PC-9 (cell line): Measurements from ENCODE around the gene CMTM4.
"Not testable (repeated sequence)": the region's sequence is repeated elsewhere in the genome, so short reads cannot be mapped to it uniquely, and the experiment has no call there.

ENCODE experiments used
- EZH2 ChIP-seq: fragments of 200-600 bp; sonication (generic); IDR thresholded peaks from 2 replicates; pipeline ENCODE4 v1.8.0; 2017; ENCODE audit warnings: antibody characterized with exemption, low read depth
- TF ChIP-seq, protein P1 (sequence below): fragments of 200-600 bp; sonication (generic); conservative IDR thresholded peaks from 2 replicates; pipeline ENCODE4 v1.6.1; 2017; ENCODE audit warnings: mixed run types, antibody characterized with exemption, mild to moderate bottlenecking, moderate library complexity

DNA sequence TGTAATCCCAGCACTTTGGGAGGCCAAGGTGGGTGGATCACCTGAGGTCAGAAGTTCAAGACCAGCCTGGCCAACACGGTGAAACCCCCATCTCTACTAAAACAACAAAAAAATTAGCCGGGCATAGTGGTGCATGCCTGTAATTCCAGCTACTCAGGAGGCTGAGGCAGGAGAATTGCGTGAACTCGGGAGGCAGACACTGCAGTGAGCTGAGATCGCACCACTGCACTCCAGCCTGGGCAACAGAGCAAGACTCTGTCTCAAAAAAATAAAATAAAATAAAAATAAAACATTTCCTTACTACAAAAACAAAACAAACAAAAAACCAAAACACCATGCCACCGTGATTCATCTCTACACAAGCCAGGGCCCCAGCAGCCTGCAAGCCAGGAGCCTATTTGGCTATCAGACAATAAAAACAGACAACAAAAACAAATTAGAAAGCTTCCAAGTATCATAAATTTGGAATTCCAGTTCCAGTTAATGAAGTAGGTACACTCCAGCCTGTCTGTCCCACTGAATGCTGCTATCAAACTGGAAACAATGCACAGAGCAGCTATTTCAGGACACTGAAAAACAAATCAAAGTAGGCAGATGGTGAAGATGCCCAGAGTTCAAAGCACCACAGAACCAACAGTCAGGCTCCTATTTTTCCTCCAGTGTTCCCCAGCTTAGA is 34.7 kb downstream of the CMTM4 start:
- TF ChIP-seq, protein P1, sequence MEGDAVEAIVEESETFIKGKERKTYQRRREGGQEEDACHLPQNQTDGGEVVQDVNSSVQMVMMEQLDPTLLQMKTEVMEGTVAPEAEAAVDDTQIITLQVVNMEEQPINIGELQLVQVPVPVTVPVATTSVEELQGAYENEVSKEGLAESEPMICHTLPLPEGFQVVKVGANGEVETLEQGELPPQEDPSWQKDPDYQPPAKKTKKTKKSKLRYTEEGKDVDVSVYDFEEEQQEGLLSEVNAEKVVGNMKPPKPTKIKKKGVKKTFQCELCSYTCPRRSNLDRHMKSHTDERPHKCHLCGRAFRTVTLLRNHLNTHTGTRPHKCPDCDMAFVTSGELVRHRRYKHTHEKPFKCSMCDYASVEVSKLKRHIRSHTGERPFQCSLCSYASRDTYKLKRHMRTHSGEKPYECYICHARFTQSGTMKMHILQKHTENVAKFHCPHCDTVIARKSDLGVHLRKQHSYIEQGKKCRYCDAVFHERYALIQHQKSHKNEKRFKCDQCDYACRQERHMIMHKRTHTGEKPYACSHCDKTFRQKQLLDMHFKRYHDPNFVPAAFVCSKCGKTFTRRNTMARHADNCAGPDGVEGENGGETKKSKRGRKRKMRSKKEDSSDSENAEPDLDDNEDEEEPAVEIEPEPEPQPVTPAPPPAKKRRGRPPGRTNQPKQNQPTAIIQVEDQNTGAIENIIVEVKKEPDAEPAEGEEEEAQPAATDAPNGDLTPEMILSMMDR = not testable (repeated sequence)
- not testable (repeated sequence) for TF ChIP-seq EZH2
